HepG2 (cell line): Measurements from ENCODE around the gene ZNF12.

ENCODE experiments used
- BRCA1 ChIP-seq: sonication (generic); formaldehyde crosslinking; IDR thresholded peaks from 2 replicates; pipeline ENCODE4 v1.4.0; 2020; ENCODE audit warnings: missing genetic modification reagents
- CHD4 ChIP-seq: fragments of 200-600 bp; sonication (generic); IDR thresholded peaks from 2 replicates; pipeline ENCODE4 v1.7.0; 2017; ENCODE audit warnings: mild to moderate bottlenecking, low read length, borderline replicate concordance
- E2F1 ChIP-seq: sonication (generic); formaldehyde crosslinking; IDR thresholded peaks from 2 replicates; pipeline ENCODE4 v1.5.0; 2020; ENCODE audit warnings: missing genetic modification reagents
- JUND ChIP-seq: sonication (generic); formaldehyde crosslinking; IDR thresholded peaks from 2 replicates; pipeline ENCODE4 v1.8.0; 2022; ENCODE audit warnings: mild to moderate bottlenecking, missing genetic modification reagents
- TAF1 ChIP-seq: sonication (generic); formaldehyde crosslinking; IDR thresholded peaks from 2 replicates; pipeline ENCODE4 v1.4.0; 2020; ENCODE audit warnings: missing genetic modification reagents
- TBL1XR1 ChIP-seq: fragments of 150-350 bp; IDR thresholded peaks from 2 replicates; pipeline ENCODE4 v1.6.1; 2014; ENCODE audit warnings: borderline replicate concordance, low read length; ENCODE audit not compliant: partially characterized antibody
- ZBTB7B ChIP-seq: sonication (generic); formaldehyde crosslinking; IDR thresholded peaks from 2 replicates; pipeline ENCODE4 v1.4.0; 2020; ENCODE audit warnings: missing genetic modification reagents
- ZNF33A ChIP-seq: sonication (generic); formaldehyde crosslinking; IDR thresholded peaks from 2 replicates; pipeline ENCODE4 v1.5.1; 2020; ENCODE audit warnings: missing genetic modification reagents, mild to moderate bottlenecking, moderate library complexity, borderline replicate concordance
- ZNF512B ChIP-seq: sonication (generic); formaldehyde crosslinking; IDR thresholded peaks from 2 replicates; pipeline ENCODE4 v1.5.1; 2020; ENCODE audit warnings: missing genetic modification reagents, mild to moderate bottlenecking, borderline replicate concordance
- TF ChIP-seq, protein P1 (sequence below): sonication (generic); formaldehyde crosslinking; IDR thresholded peaks from 2 replicates; pipeline ENCODE4 v1.5.0; 2020; ENCODE audit warnings: mild to moderate bottlenecking, missing genetic modification reagents, moderate library complexity

- TF ChIP-seq CHD4 (no peak), JUND (CRISPR knock-in tag) (no peak), TBL1XR1 (no peak), BRCA1 (CRISPR knock-in tag) (no peak), ZBTB7B (no peak), ZNF33A (CRISPR knock-in tag) (no peak), E2F1 (CRISPR knock-in tag) (no peak), TAF1 (CRISPR knock-in tag) (no peak), ZNF512B (CRISPR knock-in tag) (no peak)
- TF ChIP-seq, protein P1, sequence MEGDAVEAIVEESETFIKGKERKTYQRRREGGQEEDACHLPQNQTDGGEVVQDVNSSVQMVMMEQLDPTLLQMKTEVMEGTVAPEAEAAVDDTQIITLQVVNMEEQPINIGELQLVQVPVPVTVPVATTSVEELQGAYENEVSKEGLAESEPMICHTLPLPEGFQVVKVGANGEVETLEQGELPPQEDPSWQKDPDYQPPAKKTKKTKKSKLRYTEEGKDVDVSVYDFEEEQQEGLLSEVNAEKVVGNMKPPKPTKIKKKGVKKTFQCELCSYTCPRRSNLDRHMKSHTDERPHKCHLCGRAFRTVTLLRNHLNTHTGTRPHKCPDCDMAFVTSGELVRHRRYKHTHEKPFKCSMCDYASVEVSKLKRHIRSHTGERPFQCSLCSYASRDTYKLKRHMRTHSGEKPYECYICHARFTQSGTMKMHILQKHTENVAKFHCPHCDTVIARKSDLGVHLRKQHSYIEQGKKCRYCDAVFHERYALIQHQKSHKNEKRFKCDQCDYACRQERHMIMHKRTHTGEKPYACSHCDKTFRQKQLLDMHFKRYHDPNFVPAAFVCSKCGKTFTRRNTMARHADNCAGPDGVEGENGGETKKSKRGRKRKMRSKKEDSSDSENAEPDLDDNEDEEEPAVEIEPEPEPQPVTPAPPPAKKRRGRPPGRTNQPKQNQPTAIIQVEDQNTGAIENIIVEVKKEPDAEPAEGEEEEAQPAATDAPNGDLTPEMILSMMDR (CRISPR knock-in tag) = no peak
Observed at GRCh38 chr7:6640246-6640721, 66.5 kb downstream of the ZNF12 start.
